GM21526 (cell line): ENCODE results near the gene NDUFB11.

ENCODE experiments used
- ATAC-seq: cut with Tn5 transposase; IDR thresholded peaks from one replicate; pipeline ENCODE4 v1.9.1; 2021; ENCODE audit warnings: moderate library complexity; ENCODE audit not compliant: unreplicated experiment, low FRiP score

The NDUFB11 gene

DNA sequence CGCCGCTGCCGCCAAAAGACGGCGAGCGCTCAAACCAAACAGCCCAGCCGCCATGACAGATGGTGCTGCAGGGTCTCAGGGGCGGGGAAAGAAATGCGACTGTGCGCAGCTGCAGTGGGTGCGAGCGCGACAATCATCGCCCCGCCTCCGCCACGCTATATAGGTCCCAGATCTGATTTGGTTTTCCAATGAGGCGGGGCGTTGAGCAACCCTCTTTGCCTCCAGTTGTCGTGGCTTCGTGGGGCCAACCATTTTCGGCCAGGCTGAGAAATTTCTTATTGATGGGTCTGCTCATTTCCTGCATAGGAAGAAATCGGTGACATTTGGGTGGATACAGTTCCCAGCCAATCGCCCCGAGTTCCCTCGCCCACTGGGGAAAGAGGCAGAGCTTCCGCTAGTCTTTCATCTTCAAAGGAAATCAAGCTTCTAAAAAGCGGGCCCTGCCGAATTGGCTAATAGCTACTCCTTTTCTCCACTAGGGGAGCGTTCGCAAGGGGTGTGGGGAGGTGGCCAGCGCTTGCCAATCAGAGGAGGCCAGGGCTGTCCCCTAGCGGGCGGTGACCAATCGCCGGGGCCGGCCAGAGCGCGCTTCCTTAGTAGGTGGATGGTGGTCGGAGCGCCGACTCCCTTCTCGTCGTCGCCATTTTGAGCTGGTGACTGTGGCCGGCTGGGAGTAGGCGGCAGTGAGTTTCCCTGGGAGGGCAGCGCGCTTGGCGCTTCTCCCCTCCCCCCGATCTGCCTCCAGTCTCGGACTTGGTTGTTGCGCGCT, at the start of gene NDUFB11, which contains the start of gene RBM10:
Gene NDUFB11, minus strand, starts transcription at position 77 of the 769 bp plus-strand sequence. Its CDS starts 23 bp downstream, at position 54.
Gene RBM10, plus strand, starts transcription at position 596 of the 769 bp plus-strand sequence. CDS start 2,261 bp downstream, outside the sequence.
- peak; percentile 82 for ATAC-seq

DNA sequence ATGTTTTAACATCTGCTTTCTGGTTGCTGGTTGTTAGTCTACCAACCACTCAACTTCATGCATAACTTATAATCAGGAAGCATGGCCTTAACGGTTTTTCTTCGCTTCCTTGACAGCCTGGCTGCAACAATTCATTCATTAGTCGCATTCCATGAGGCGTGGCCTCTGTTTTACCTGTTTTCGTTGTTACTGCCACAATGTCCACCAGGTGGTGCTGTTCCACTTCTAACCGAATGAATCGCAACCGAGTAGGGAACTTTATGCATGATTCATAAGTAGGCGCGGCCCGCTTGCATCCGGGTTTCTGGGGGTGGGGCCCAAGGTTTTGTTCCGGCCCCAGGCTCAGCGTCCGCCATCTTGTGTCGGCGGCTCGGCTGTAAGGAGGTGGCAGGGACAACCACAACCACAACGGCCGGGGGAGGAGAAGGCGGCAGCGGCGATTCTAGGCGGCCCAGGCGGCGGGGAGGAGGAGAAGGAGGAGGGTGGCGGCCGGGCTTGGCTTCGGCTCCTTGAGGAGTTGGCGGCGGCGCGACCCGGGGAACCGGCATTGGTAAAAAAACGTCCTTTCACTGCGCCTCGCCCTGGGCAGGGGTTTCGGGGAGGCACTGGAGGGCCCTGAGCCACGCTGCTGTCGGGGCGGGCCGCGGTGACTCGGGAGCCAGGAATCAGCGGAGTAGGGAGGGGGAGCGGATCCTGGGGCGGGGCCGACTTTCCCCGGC, 49.1 kb upstream of the NDUFB11 start, which contains the start of gene UBA1:
Gene UBA1, plus strand, starts transcription at position 355 of the 719 bp plus-strand sequence. CDS start 4,974 bp downstream, outside the sequence.
- peak; percentile 76 for ATAC-seq

DNA sequence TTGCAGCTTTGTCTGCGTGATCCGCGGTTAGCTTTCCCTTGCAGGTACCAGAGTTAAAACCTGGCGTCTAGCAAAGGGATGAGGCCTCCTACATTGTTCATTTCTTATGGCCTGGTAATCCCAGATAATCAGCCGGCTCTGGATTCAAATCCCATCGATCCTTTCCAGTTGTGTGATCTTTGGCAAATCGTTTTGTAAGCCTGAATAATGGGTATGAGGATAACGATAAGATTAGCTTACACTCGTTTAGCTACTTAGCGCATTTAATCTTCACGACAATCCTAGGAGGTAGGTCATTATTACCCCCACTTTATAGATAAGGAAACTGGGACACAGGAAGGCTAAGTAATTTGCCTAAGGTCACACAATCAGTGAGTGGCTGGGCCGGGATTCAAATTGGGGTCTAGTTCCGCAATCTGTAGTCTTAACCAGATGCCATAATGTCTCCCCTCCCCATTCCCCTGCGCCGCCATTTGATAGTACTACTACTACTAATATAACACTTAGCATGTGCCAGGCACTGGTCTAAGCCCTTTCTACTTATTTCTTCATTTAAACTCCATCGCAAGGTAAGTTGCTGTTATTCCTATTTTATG, 47.4 kb upstream of the NDUFB11 start:
- no peak for ATAC-seq

DNA sequence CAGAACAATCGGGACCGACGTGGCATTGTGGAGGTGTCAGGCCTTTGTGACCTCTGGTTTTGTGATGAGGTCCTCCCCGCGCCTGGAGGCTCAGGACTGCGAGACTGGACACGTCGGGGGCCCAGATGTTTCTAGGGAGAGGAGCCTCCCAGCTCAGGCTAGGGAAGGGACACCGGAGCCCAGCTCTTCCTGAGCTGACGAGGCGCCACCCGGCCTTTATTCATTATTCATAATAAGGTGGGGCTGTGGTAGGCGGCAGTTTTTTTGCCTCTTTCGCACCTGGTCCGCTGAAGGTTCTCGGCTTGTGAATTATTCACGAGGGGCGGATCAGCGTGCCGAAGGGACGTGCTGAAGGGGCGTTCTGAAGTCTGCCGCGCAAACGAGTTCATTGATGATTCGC, 46.8 kb upstream of the NDUFB11 start:
- no peak for ATAC-seq

DNA sequence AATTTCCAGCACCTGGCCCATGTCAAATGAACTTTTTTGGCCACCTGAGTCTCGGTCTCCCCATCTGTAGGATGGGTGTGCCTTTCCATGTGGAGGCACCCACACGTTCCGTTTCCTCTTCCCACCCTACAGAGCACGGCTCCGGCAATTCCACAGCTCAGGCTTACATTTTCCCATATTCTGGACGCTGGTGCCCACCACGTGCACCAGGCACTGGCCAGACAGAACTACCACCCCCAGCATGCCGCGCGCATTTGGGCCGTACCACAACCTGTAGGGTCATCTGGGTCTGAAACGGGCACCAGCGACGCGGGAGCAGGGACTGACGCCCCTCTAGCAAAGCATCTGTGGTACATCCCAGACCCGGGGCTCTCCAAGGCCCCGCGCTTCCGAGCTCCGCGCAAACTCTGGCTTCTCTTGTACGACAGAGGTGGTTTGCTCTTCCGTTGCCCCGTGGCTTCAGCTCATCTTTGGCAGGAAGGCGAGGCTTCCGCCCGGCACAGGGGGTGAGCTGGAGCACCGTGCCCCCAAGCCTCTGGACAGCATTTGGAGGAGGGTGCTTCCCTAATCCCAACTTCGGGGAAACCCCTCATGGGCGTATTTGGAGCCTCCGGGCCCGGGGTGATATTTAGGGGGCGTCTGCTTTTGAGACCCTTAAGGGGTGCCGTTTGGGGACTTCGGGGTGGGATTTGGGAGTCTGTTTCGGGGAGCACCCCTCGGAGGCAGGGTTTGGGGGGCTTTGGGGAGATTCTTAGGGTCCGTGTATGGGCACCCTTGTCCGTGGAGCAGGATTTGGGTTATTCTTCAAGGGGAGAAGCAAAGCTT, 46.2 kb upstream of the NDUFB11 start:
- peak; percentile 38 for ATAC-seq

DNA sequence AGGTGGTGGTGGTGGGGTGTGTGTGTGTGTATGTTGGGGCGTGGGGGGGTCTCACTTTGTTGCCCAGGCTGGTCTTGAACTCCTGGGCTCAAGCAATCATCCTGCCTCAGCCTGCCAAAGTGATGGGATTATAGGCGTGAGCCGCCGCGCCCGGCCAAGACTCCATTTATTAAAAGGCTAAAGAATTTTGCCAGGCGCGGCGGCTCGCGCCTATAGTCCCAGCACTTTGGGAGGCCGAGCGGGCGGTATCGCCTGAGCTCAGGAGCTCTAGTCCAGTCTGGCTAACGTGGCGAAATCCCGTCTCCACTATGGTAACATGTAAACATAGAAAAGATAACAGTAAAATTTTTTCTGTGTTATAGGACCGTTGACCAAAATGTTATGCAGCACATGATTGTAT, 45.4 kb upstream of the NDUFB11 start:
- no peak for ATAC-seq

DNA sequence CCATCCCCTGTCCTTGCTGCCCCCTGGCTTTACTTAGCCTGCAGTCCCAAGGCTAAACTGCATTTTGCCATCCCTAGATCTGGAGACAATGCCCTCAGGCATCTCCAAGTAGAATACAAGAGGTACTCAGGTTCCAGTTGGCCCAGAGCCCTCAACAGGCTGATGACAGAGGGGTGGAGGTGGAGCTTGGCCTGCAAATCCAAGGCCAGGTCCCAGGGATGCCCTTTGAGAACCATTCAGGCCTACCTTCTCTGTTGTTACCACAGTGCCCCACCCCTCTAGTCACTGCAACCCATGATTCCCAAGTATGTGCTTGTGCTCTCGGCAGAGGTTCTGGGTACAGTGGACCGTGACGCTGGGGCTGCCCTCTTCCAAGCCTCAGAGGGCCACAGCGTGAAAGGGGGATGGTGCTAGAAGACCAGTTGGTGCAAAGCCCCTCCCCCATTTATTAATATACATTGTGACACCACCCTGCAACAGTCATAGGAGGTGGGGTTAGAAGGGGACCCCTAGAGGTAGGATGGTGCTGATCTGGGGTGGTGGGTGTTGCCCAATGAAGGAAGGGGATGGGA, 42.7 kb upstream of the NDUFB11 start:
- ATAC-seq, result no peak

DNA sequence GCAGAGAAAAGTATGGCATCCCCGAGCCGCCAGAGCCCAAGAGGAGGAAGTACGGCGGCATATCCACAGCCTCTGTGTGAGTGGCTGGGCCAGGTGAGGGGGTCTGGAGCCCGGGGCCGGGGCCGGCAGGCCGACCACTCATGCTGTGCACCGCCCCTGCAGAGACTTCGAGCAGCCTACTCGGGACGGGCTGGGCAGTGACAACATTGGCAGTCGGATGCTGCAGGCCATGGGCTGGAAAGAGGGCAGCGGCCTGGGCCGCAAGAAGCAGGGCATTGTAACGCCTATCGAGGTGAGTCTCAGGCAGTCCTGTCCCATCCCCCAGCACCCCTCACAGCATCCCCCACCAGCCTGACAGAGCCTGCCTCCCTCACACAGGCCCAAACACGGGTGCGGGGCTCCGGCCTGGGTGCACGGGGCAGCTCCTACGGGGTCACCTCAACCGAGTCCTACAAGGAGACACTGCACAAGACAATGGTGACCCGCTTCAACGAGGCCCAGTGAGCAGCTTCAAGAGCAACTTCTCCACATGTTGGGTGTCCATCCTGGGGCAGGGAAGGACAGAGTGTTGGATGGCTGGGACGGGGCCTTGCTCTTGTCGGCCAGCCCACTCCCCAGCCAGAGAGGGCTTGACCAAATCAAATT, 41.7 kb upstream of the NDUFB11 start:
- ATAC-seq, result no peak

DNA sequence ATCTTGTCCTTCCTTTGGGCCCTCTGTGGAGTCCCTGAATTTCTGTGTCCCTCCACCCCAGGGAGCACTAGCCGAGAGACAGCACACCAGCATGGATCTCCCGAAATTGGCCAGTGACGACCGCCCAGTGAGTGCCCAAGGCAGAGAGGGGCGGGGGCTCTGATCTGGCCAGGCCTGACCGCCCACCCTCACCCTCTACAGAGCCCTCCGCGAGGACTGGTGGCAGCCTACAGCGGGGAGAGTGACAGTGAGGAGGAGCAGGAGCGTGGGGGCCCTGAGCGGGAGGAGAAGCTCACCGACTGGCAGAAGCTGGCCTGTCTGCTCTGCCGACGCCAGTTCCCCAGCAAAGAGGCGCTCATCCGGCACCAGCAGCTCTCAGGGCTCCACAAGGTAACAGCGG, 40.7 kb upstream of the NDUFB11 start:
- ATAC-seq, result no peak

DNA sequence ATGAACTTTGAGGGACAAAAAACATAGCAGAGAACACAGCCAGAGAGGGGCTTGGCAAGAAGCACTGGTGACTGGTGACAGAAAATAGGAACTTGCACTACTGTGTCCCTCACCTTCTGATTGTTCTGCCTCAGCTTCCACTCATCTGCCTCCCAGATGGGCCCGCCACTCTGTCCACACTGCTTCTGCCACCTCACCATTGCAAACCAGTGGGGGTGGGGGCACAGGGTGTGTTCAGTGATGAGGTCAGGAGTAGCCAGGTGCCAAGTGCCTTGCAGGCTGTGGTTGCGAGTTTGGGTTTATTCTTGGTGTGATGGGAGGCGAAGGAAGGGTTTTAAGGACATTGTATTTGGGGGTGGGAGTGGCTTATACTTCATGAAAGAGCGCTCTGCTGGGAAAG, 40.0 kb upstream of the NDUFB11 start:
- ATAC-seq, result no peak

DNA sequence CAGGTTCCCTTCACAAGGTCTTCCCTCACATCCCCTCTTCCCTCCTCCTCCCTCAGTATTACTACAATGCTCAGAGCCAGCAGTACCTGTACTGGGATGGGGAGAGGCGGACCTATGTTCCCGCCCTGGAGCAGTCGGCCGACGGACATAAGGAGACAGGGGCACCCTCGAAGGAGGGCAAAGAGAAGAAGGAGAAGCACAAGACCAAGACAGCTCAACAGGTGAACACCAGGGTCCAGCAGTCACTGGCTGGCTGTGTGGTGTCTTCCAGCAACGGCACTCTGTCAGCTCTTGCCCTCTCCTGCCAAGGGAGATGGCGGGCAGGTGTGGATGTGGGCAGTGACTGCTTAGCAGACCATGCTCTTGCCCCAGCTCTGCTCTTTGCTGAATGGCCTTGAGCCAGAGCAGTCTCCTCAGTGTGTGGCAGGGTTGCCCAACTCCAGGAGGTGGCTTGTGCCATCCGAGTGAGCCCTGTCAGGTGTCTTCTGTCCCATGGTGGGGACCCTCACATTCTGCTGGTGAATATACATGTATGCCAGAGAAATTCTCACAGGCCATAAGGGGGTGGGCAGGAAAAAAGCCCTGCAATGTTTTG, 37.7 kb upstream of the NDUFB11 start:
- ATAC-seq, result no peak

DNA sequence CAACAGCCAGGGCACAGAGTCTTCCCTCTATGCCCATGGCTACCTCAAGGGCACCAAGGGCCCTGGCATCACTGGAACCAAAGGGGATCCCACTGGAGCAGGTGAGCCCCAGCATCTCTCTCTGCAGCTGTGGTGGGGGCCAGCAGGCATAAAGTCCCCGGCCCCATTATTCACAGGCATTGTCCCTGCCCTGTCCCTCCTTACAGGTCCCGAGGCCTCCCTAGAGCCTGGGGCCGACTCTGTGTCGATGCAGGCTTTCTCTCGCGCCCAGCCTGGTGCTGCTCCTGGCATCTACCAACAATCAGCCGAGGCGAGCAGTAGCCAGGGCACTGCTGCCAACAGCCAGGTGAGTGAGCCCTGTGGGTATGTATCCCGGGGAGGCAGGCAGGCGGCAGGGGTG, 36.8 kb upstream of the NDUFB11 start:
- ATAC-seq, result no peak

DNA sequence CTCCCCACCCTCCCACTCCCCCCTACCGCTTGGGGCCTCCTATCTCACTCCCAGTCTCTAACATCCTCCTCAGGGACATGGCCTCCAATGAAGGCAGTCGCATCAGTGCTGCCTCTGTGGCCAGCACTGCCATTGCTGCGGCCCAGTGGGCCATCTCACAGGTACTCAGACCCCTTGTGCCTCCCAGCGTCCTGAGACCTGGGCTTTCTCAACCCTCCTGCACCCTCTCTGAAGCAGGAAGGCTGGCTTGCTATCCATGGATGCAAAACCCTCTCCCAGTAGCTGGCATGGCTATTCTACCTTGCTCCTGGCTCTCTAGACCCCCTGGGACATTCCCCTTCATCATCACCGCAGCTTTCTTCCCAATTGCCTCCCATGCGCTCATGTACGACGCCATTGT, 35.8 kb upstream of the NDUFB11 start:
- no peak for ATAC-seq

DNA sequence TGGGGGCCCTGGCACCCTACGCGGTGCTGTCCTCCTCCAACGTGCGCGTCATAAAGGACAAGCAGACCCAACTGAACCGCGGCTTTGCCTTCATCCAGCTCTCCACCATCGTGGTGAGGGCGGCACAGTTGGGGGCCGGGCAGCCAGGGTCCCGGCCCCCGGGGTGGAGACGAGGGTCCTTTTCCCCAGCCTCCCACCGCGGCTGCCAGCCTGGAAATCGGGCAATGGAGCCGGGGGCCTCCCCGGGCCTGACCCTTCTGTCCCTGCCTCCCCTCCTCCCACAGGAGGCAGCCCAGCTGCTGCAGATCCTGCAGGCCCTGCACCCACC, 35.4 kb upstream of the NDUFB11 start:
- no peak for ATAC-seq

DNA sequence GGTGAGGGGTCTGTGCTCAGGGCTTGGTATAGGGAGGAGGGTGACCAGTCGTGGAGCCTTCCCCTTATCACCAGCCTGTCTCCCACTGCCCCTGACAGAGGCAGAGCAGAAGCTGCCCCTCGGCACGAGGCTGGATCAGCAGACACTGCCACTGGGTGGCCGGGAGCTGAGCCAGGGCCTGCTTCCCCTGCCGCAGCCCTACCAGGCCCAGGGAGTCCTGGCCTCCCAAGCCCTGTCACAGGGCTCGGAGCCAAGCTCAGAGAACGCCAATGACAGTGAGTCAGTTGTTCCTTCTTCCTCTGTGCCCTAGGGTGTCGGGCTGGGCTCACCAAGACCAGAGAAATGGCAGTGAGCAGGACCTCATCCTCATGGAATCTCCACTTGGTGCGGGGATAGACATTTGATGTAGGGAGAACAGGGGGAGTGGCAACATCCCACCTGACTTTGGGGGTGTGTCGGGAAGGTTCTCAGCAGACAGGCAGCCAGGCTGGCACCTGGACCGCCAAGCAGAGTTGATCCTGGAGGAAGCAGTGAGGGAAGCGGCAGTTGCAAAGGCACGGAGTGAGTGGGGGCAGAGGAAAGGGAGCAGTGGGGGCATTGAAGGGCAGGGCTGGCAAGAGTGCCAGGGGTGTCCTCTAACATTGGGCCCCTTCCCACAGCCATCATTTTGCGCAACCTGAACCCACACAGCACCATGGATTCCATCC, 34.9 kb upstream of the NDUFB11 start:
- ATAC-seq, result no peak

DNA sequence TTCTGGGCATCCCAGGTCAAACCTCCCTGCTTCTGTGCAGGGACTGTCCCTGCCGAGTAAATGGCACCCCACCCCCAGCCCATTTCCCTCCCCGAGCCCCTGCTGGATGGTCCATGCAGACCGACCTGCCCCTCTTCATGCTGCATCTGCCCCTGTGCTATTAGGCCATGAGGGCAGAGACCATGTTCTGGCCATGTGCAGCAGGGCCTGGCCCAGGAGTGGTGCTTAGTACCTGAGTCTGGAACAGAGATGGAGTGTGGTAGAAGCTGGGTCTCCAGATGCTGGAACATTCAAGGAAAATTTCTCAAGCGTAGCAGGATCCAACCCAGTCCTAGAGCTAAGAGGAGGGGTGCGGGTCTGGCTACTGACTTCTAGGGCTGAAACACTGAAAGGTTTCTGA, 33.8 kb upstream of the NDUFB11 start:
- ATAC-seq, result no peak

DNA sequence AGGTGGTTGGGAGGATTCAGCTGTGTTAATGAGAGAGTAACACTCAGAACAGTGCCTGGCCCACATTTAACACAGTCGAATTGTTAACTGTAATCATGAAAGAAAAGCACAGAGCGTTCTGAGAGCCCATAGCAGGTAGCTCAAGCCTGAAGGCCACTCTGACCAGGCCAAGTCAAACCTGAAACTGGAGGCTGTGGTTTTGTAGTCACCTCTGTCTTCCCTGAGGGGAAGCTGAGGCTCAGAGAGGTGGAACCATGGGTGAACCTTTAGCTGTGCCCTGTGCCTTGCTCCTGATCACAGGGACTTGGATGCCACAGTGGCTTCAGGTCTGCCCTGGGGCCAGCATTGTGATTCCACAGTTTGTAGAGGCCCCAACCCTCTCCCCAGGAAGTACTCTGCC, 32.6 kb upstream of the NDUFB11 start:
- ATAC-seq, result no peak

DNA sequence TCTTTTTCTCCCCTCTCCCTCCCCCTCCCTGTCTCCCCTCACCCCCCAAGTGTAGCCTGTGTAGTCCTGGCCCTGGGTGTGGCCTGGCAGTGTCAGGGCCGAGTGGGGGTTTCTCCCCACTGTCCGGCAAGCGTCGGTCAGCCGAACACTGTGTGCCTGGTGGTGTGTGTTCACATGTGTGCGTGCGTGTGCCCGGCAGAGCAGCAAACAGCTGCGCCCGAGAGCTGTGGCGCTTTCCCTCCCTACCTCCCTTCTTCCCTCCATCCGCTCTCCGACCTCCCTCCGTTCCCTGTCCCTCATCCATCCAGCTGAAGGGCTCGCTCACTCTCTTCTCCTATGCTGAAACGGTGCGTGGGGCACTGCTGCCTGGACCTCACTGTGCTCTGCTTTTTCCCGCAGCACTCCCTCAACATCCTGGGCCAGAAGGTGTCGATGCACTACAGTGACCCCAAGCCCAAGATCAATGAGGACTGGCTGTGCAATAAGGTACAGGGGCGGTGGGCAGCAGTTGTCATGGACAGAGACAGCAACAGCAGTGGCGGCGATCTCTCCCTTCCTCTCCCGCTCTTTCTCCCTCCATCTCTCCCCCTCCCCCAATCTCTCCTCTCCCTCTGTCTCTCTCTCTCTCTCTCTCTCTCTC, 31.7 kb upstream of the NDUFB11 start:
- no peak for ATAC-seq
